HG02884 (cell line): ENCODE measurements around the gene TRAF3.

Experiments
- ATAC-seq: cut with Tn5 transposase; IDR thresholded peaks from one replicate; pipeline ENCODE4 v1.9.1; 2021; ENCODE audit warnings: mild to moderate bottlenecking, moderate library complexity; ENCODE audit not compliant: unreplicated experiment

Gene TRAF3

GRCh38 chr14:102776761-102777710 lies at the start of gene TRAF3:
TRAF3 (plus strand) TSS chr14:102777449; CDS start chr14:102870202, 92,753 bp downstream.
- ATAC-seq = peak; percentile 45

GRCh38 chr14:102728501-102728900 lies 48.7 kb upstream of the TRAF3 start:
- ATAC-seq = no peak

GRCh38 chr14:102729268-102729667 lies 48.0 kb upstream of the TRAF3 start:
- no peak for ATAC-seq

- ATAC-seq = no peak
These were observed 47.4 kb upstream of the TRAF3 start for GRCh38 chr14:102729825-102730224.

GRCh38 chr14:102731101-102731870 lies 46.0 kb upstream of the TRAF3 start:
- no peak for ATAC-seq

GRCh38 chr14:102731871-102732800 lies 45.1 kb upstream of the TRAF3 start:
- ATAC-seq = no peak

- ATAC-seq = no peak
These were observed 44.3 kb upstream of the TRAF3 start for GRCh38 chr14:102732924-102733323.

GRCh38 chr14:102733326-102733725 lies 43.9 kb upstream of the TRAF3 start:
- ATAC-seq = no peak

- no peak for ATAC-seq
These were observed 42.8 kb upstream of the TRAF3 start for GRCh38 chr14:102734436-102734835.

- ATAC-seq = no peak
These were observed 40.3 kb upstream of the TRAF3 start for GRCh38 chr14:102736956-102737355.

- ATAC-seq = no peak
These were observed 39.6 kb upstream of the TRAF3 start for GRCh38 chr14:102737402-102738372.

- ATAC-seq = no peak
These were observed 38.7 kb upstream of the TRAF3 start for GRCh38 chr14:102738373-102739189.

GRCh38 chr14:102739190-102739469 lies 38.1 kb upstream of the TRAF3 start:
- ATAC-seq = no peak

- ATAC-seq = no peak
These were observed 30.4 kb upstream of the TRAF3 start for GRCh38 chr14:102746634-102747438.

- ATAC-seq = no peak
These were observed 28.4 kb upstream of the TRAF3 start for GRCh38 chr14:102748806-102749205.

- no peak for ATAC-seq
These were observed 27.6 kb upstream of the TRAF3 start for GRCh38 chr14:102749393-102750305.

- ATAC-seq = no peak
These were observed 26.9 kb upstream of the TRAF3 start for GRCh38 chr14:102750376-102750775.
